ENCODE measurements around the gene ARL8B.

GRCh38 chr3:5133239-5134018 is 11.3 kb downstream of the ARL8B start:
- no peak for TF ChIP-seq CTCF (IDR thresholded peaks at IDR 0.05; ENCODE audit: control extremely low read depth in 1 of 3, insufficient read depth in 1 of 3, low read depth in 1 of 3, low read length in 3 of 3)
- TF ChIP-seq POLR2A (IDR thresholded peaks at IDR 0.05; ENCODE audit: control extremely low read depth in 1 of 2, low read depth in 2 of 2, low read length in 2 of 2), result no peak
- no peak for TF ChIP-seq ATF3 (IDR thresholded peaks at IDR 0.05; ENCODE audit: insufficient read depth, low read depth, low read length)
- no peak for TF ChIP-seq YY1 (IDR thresholded peaks at IDR 0.05; ENCODE audit: low read depth, low read length)
- no peak for TF ChIP-seq RNF2 (IDR thresholded peaks at IDR 0.05; ENCODE audit: borderline replicate concordance, low read depth, low read length, missing control alignments, poor library complexity, severe bottlenecking)
- TF ChIP-seq PHF8 (conservative IDR thresholded peaks at IDR 0.05; ENCODE audit: low read depth, low read length), result no peak
- TF ChIP-seq EZH2 (IDR thresholded peaks at IDR 0.05; ENCODE audit: low read depth, low read length, severe bottlenecking), result no peak
- no peak for TF ChIP-seq EP300 (IDR thresholded peaks at IDR 0.05; ENCODE audit: borderline replicate concordance in 1 of 2, low read depth in 2 of 2, low read length in 2 of 2)

All from H1 (cell line).